IPS-NIHi11 (cell line): Measurements from ENCODE around the gene FGF21.
A peak's percentile ranks its signal among the peaks of the same experiment; 100 is the strongest.
"Not testable (repeated sequence)": the region's sequence is repeated elsewhere in the genome, so short reads cannot be mapped to it uniquely, and the experiment has no call there.

Source experiments
- DNase-seq: peaks from one replicate; pipeline ENCODE4 v3.0.0; 2012; ENCODE audit warnings: mixed read lengths, low spot score

Gene FGF21, protein sequence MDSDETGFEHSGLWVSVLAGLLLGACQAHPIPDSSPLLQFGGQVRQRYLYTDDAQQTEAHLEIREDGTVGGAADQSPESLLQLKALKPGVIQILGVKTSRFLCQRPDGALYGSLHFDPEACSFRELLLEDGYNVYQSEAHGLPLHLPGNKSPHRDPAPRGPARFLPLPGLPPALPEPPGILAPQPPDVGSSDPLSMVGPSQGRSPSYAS

GRCh38 chr19:48755084-48755641 lies at the start of gene FGF21:
Gene FGF21 (plus strand): TSS chr19:48755524. CDS start chr19:48756237, 713 bp downstream.
- DNase-seq = no peak

DNA sequence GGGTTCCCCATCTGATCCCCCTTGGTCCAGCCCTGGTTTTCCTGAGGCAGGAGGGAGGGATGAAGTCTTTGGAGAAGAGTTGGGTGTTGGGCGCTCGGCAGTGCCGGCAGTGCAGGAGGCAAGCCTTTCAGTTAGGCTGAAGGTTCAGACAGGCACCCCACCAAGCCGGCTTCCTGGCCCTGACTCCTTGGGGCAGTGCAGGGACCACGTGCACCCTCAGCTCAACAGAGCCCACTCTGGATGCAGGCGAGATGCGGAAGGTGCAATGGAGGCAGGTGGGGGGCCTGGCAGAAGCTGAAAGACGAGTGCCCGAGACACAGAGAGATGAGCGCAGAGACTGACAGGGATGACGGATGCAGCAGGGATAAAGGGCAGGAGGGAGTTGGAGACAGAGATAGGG lies 46.9 kb upstream of the FGF21 start:
- DNase-seq = no peak

DNA sequence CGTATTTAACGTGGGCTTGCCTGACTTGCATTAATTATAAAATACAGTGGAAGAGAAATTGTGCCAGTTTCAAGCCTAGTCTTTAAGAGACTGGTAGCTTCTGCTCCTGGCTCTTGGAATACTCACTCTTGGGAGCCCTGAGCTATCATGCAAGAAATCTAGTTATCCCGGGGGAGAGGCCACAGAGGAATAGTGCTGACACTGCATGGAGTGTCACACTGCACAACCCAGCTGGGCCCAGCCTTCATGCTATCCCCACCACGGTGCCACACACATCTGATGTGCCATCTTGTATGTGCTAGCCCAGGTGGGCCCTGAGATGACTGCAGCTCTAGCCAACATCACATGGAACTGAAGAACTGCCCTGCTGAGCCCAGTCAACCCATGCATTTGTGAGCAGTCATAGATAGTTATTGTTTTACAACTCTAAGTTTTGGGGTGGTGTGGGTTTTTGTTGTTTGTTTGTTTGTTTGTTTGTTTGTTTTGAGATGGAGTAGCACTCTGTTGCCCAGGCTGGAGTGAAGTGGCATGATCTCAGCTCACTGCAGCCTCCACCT lies 44.1 kb upstream of the FGF21 start:
- DNase-seq = no peak

GRCh38 chr19:48713041-48713863 lies 42.1 kb upstream of the FGF21 start:
- peak; percentile 76 for DNase-seq

DNA sequence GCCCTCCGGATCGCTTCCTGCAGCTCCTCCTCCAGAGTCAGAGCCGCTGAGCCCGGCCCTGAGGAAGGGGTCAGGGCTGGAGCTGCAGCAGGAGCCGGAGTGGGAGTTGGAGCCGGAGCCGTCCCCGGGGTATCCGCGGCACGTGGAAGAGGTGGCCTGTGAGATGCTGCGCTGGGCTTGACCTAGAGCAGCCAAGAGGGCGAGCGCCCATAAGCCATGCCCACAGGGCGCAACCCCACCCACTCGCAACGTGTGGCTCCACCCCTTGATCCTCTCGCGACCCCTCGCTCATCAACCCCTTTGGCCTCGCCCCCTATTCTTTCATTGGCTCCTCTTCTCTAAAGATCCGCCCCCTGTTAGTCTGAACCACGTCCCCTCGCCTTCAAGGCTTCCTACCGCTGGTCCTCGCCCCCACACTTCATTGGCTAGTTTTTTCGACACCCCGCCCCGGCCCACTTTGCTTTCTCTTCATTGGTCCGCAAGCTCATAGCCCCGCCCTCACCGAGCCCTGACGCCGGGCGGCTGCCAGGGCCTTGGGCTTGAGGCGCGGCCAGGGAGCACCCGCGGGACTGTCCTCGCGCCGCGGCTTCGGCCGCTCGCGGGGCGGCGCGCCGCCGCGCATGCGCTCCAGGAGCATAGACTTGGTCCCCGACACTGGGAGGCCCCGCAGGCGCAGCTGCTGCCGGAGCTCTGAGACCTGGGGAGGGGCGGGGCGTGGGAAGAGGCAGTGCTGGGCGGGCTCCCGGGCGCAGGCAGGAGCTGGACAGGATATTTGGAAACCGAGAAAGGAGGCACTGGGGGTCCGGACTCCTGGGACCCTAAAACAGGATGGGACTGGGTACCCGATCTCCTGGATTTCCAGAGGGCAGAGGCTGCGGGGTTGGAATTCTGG lies 41.2 kb upstream of the FGF21 start:
- peak; percentile 99 for DNase-seq

GRCh38 chr19:48714759-48715675 lies 40.3 kb upstream of the FGF21 start:
- DNase-seq = no peak

- no peak for DNase-seq
Measured at GRCh38 chr19:48715681-48716171, 39.6 kb upstream of the FGF21 start.

- DNase-seq = peak; percentile 42
Measured at GRCh38 chr19:48716562-48717291, 38.6 kb upstream of the FGF21 start.

- DNase-seq = not testable (repeated sequence)
Measured at GRCh38 chr19:48718106-48718505, 37.2 kb upstream of the FGF21 start.

DNA sequence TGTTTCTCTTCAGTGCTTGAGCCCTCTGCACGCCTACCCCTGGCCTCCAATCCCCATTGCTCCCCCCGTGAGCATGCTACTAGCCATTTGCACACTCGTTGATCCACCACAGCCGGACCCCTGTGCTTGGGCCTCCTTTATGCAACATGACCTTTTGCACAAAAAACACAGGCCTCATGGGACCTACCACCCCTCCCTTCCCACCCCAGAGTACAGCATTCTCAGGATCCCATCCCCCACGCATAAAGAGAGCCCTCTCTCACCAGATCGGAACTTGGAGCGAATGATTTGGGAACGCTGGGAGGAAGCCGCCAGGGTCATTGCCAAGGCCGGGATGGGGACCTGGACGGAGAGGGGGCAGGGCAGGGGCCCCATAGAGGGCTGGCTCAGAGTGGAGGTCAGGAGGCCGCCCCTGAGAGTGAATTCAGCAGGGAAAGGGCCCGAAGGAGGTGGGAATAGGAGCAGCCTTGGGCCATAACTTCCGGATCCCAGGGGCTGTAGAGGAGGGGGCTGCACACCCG lies 36.6 kb upstream of the FGF21 start:
- DNase-seq = no peak

DNA sequence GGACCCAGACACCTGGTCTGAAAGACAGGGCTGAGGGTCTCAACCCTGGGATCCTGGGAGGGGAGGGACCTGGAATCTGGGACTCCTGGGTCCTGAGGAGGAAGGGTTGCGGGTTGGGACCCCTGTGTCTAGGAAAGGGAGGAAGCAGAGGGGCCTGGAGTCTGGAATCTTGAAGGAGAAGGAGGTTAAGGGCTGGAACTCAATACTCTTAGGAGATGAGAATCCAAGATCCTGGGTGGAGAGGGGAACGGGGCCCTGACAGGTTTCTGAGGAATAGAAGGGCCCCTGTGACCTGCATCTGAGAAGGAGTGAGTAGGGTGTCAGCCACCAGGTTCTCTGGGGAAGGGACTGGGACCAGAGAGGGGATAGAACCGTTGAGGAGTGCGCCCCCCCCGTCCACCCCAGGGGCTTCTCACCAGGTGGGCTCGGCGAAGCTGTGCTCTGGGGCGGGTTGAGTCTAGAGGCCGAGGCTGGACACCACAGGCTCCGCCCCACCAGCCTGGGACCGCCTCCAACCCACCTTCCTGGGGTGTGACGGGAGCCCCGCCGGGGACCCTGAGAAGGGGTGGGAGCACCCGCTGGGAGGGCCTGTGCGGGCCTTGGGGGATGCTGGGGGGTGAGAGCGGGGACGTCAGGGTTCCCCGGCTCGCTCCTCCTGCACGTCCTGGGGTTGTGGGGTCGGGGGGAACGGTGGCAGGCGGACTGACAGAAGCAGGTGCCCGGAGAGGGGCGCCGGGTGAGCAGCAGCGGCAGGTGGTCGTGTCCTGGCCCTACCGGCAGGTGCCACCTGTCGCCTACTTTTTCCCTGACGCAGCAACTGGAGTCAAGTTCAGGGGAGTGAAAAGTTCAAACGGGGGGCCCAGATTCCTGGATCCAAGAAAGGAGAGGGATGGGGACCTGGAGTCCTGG lies 35.8 kb upstream of the FGF21 start, which contains the start of gene MAMSTR:
TSS of gene MAMSTR (minus strand) at position 463 of the 909 bp plus-strand sequence. CDS start 694 bp downstream, outside the sequence.
- DNase-seq = no peak

- no peak for DNase-seq
Measured at GRCh38 chr19:48720251-48720612, 35.1 kb upstream of the FGF21 start.

DNA sequence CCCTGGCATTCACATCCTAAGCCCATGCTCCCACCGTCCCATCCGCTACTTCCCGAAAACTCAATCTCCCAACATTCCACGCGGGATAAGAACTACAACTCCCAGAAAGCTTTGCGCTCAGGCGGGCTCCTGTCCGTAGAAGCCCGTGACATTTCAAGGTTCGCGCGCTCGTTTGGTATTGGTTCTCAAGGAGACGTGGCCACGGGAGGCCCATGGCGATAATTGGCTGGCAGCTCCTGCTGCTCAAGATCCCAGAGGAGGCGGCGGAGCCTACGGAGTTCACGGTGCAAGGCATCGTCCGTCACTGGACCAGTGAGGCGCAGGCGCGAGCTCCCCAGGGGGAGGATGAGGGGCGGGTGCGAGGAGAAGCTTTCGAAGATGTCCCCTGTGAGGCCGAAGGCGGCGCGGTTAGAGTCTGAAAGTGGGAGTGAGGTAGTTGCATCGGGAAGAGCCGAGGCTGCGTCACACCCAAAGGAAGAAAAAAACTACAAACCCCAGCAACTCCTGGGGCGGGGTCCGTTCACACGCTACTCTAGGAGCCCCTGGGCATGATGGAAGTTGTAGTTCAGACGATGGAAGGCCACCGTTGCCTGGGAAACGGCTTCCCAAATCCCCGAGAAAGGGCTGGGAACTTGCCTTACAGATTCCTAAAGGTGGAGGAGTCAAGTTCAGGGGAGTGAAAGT lies 34.6 kb upstream of the FGF21 start:
- DNase-seq = peak; percentile 93

GRCh38 chr19:48722196-48722708 lies 33.1 kb upstream of the FGF21 start:
- no peak for DNase-seq

DNA sequence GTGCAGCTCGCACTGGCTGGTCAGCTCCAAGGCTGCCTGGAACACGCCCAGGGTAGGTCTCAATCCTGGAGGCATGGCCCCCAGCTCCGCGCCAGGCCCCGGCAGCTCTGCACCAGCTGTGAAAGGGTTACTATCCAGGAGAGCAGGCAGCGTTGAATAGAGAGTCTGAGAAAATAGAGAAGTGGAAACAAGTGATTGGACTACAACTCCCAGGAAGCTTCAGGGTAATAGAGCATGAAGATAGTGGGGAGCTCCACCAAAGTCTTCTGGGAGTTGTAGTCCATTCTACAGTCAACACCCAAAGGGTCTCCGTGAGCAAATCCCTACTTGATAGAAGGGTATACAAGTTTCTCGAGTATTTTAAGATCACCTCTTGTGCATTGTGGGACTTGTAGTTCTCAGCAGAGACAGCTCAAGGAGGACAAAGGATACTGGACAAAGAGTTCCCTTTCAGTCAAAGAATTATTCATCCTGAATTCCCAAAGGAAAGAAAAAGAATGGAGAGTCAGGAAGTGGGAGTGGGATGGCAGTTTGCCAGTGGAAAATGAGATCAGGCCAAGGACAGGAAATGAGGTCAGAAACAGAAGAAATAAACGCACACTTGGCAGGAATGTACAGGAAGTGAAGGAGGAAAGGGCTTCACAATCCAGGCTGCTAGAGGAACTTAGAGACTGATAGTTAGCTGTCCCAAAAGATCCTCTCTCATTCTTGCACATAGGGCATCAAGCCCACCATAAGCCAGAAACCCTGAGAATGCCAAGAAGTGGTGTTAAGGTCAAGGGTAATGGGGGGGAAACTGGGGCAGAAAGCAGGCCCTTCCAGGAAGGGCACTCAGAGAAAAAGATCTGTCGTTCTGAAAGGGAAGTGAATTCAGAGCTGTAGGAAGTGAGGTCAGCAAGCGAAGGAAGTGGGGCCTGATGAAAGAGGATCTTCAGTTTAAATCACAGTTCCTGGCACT lies 30.2 kb upstream of the FGF21 start:
- peak; percentile 64 for DNase-seq

DNA sequence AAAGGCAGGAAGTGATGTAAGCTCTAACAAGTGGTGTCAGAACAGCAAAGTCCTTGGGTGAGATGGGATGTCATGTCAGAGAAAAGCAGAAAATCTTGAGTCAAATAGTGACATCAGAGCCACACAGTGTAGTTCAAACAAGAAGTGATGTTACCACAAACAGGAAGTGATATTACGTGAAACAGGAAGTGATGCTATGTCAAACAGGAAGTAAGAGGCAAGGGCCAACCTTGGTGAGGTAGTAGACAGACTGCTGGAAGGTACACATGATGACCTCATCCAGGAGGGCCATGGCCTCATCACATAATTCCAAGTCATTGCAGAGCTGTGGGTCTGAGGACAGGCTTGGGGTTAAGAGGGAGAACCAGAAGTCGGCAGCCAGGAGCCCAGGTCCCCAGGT lies 28.8 kb upstream of the FGF21 start:
- no peak for DNase-seq
